Stimulated activated CD4-positive, alpha-beta T cell treated with anti-CD3 and anti-CD28 coated beads, Interleukin-2, amount 100 ng/mL, for 24 hours (primary cell): ENCODE results near the gene HIRIP3.

Source experiments
- DNase-seq, 2 donors: peaks; one replicate each; pipeline ENCODE4 v3.0.0-alpha.2; 2020

HIRIP3 gene

GRCh38 chr16:29995911-29996765 is 721 bp upstream of the HIRIP3 start, which contains the start of gene INO80E:
TSS of gene INO80E (plus strand) at chr16:29996241. CDS start at chr16:29996311, 70 bp downstream.
- DNase-seq, result peak; percentile 99 to 100

DNA sequence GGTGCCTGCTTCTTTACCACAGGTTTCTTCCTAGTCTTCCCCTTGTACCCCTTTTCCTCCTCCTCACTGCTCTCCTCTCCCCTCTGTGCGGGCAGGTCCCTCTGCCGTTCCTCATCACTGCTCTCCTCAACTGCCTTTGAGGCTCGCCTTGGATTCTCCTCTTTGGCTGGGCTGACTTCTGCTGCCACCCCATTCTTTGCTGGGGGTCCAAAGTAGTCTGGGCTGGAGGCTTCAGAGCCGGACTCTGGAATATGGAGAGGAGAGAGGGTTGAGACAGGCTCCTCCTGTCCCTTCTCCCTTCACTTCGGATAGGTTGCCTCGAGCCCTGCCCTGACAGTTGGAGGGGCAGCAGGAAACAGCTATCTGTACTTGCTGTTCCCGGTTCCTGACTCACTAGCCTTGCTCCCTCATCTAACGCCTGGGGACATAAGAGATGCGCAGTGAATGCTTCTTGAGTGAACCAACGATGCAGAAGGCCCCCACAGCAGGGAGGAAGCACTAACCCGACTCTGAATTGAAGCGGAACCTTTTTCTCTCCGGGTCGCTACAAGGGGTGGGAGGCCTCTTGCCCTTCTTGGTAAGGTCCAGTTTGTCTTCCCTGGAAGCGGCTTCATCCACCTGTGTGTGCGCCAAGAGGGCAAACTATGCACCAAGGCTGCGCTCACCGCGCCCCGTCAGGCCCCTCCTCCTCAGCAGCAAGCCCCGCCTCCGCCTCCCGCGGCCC is 655 bp downstream of the HIRIP3 start:
- peak; percentile 77 to 84 for DNase-seq

- DNase-seq, result no peak
Observed at GRCh38 chr16:29993903-29994599, 1.4 kb downstream of the HIRIP3 start.

- no peak for DNase-seq
Observed at GRCh38 chr16:29993191-29993902, 2.1 kb downstream of the HIRIP3 start.

GRCh38 chr16:29992344-29992967 is 3.0 kb downstream of the HIRIP3 start:
- DNase-seq, result no peak

GRCh38 chr16:29991571-29991904 is 3.9 kb downstream of the HIRIP3 start:
- DNase-seq, result no peak

DNA sequence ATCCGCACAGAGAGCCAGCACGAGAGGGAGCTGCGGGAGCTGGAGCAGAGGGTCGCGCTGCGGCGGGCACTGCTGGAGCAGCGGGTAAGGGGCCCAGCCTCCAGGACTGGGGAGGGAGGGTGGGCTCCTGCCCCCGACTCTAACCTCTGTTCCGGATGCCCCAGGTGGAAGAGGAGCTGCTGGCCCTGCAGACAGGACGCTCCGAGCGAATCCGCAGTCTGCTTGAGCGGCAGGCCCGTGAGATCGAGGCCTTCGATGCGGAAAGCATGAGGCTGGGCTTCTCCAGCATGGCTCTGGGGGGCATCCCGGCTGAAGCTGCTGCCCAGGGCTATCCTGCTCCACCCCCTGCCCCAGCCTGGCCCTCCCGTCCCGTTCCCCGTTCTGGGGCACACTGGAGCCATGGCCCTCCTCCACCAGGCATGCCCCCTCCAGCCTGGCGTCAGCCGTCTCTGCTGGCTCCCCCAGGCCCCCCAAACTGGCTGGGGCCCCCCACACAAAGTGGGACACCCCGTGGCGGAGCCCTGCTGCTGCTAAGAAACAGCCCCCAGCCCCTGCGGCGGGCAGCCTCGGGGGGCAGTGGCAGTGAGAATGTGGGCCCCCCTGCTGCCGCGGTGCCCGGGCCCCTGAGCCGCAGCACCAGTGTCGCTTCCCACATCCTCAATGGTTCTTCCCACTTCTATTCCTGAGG is 4.4 kb downstream of the HIRIP3 start:
- no peak for DNase-seq

GRCh38 chr16:29990034-29990433 is 5.4 kb downstream of the HIRIP3 start:
- DNase-seq, result no peak

GRCh38 chr16:29989111-29989858 is 6.1 kb downstream of the HIRIP3 start:
- no peak for DNase-seq

DNA sequence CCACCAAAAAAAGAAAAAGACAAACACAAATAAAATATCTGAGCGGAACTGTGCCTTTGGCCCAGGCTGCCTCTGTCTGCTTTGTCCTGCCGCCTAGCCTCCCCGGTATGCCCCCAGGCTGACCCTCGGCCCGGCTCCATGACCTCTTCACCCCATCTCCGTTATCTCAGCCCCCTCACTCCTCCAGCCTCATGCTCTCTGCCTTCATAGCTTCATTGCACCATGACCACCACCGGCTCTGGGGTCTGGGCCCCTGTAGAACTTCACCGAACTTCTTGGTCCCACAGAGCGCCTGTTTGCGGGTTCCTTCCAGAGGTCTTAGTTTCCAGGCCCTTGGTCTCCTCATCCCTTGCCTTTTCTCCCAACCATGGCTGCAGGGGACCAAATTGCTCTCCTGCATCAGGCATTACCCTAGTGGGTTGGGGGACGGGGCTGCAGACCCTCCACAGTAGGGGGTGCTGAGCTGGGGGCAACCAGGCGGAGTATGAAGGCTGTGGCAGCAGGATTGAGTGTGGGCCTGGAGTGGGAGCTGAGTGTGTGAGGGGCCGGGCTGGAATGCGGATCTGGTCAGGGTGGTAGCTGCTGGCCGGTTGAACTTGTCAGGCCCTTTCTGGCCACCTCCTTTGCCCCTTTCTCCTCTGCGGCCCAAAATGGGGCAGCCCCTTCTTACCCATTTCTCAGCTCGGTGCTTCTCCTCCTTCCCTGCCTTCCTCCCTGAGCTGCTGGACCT is 6.9 kb downstream of the HIRIP3 start:
- no peak for DNase-seq

DNA sequence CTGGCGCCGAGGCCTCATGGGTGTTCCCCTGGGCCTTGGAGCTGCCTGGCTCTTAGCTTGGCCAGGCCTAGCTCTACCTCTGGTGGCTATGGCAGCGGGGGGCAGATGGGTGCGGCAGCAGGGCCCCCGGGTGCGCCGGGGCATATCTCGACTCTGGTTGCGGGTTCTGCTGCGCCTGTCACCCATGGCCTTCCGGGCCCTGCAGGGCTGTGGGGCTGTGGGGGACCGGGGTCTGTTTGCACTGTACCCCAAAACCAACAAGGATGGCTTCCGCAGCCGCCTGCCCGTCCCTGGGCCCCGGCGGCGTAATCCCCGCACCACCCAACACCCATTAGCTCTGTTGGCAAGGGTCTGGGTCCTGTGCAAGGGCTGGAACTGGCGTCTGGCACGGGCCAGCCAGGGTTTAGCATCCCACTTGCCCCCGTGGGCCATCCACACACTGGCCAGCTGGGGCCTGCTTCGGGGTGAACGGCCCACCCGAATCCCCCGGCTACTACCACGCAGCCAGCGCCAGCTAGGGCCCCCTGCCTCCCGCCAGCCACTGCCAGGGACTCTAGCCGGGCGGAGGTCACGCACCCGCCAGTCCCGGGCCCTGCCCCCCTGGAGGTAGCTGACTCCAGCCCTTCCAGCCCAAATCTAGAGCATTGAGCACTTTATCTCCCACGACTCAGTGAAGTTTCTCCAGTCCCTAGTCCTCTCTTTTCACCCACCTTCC is 7.9 kb downstream of the HIRIP3 start:
- no peak for DNase-seq

DNA sequence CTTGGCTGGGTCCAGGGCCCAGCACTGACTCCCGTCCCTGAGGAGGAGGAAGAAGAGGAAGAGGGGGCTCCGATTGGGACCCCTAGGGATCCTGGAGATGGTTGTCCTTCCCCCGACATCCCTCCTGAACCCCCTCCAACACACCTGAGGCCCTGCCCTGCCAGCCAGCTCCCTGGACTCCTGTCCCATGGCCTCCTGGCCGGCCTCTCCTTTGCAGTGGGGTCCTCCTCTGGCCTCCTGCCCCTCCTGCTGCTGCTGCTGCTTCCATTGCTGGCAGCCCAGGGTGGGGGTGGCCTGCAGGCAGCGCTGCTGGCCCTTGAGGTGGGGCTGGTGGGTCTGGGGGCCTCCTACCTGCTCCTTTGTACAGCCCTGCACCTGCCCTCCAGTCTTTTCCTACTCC is 8.5 kb downstream of the HIRIP3 start:
- no peak for DNase-seq

DNA sequence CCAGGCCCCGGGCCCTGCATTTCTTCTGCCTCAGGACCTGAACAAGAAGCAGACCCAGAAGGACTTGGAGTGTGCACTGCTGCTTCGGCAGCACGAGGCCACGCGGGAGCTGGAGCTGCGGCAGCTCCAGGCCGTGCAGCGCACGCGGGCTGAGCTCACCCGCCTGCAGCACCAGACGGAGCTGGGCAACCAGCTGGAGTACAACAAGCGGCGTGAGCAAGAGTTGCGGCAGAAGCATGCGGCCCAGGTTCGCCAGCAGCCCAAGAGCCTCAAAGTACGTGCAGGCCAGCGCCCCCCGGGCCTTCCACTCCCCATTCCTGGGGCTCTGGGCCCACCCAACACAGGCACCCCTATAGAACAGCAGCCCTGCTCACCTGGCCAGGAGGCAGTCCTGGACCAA is 9.2 kb downstream of the HIRIP3 start:
- DNase-seq, result no peak

- no peak for DNase-seq
Observed at GRCh38 chr16:29985271-29985811, 10.1 kb downstream of the HIRIP3 start.

- no peak for DNase-seq
Observed at GRCh38 chr16:29984764-29985147, 10.7 kb downstream of the HIRIP3 start.

DNA sequence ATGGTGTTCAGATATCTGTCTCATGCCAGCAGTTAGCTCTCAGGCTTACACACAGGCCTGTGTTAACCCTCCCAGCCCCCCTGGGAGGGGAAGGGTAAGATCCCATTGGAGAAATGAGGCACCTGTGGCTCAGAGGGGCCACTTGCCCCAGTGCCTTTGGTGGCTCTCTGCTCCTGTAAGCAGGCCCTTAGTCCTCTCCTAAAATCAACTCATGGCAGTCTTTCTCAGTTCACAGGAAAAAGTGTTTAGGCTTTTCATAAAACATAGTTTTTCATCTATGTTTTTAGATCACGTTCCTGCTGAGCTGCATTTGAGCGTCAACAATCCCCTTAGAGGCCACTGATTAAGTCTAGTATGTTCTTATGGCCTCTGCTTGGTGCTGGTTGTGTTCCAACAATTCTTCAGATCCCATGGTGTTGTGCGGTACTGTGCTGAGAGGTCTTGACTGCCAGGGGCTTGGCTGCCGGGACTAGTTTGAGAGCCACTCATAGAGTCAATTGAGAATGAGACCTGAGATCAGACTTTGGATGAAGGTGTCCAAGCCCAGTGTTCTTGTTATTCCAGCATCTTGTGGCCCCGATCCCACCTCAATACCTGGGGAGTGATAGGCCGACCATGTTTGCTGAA is 11.2 kb downstream of the HIRIP3 start:
- DNase-seq, result no peak

- DNase-seq, result no peak
Observed at GRCh38 chr16:29983420-29984136, 11.8 kb downstream of the HIRIP3 start.
